ENCODE measurements around the gene SPATS2L. TPM values are rescaled to one million over a fixed set of nuclear protein-coding genes. Genes with fewer than 3 reads are reported as not detected.

The SPATS2L gene
- total and polyA plus RNA-seq, 2 of the 13 experiments (the other 11 are each of a cell fraction or from before 2014, with no cell fraction given) = 154 to 212 TPM

DNA sequence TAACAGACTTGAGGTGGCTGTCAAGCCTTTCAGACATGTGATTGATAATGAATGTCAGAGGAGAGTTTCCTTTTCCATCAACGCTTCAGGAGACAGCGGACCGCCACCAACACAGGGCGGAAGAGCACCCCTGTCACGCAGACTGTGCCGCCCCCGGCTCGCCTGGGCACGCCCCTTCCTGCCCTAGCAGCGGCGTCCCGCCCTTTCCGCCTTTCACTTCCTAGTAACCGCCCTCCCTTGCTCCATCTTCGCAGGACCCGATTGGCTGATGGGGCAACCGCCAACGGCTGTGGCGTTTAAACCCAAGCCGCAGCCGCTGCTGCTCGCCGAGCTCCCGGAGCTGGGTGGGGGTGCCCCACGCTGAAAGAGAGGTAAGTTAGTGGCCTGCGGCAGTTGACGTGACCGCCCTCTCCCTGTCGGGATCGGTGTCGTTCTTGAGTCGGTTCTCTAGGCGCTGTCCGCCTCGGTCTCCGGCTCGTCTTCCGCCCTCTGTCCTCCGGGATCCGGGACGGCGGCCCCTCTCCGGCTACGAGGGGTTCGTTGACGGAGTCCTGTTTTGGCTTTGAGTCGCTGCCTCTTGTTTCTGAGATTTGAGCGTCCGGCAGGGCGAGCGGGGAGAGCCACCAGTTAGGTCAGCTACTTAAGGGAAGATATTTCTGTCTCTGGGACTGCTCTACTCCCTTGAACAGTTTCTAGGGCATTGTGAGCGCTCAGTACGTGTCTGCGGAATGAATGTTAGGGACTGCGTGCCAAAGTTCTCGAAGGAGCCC lies 219.6 kb downstream of the SPATS2L start, which contains the start of gene SGO2 (continued):
- TF ChIP-seq SRSF9 (IDR thresholded peaks at IDR 0.05; ENCODE audit: borderline replicate concordance, insufficient read depth, low read depth, low read length, poor library complexity, severe bottlenecking) (no peak), ZNF367 (CRISPR knock-in tag; IDR thresholded peaks at IDR 0.05; ENCODE audit: borderline replicate concordance) (no peak), ZKSCAN5 (CRISPR knock-in tag; IDR thresholded peaks at IDR 0.05) (peak; percentile 66; the same call in 1 of the 2 replicates), MEF2D (CRISPR knock-in tag; IDR thresholded peaks at IDR 0.05) (peak; percentile 90), U2AF1 (optimal IDR thresholded peaks at IDR 0.05; ENCODE audit: low read depth, low read length) (peak; percentile 89), GLI4 (CRISPR knock-in tag; IDR thresholded peaks at IDR 0.05; ENCODE audit: borderline replicate concordance) (no peak), TBX3 (IDR thresholded peaks at IDR 0.05; ENCODE audit: borderline replicate concordance) (no peak), SNAI1 (CRISPR knock-in tag; IDR thresholded peaks at IDR 0.05; ENCODE audit: borderline replicate concordance) (no peak; the same call in 1 of the 2 replicates), ZNF484 (CRISPR knock-in tag; IDR thresholded peaks at IDR 0.05; ENCODE audit: borderline replicate concordance, low read depth) (no peak), RFX1 (IDR thresholded peaks at IDR 0.05) (no peak; the same call in 1 of the 2 replicates), ZZZ3 (CRISPR knock-in tag; IDR thresholded peaks at IDR 0.05; ENCODE audit: borderline replicate concordance) (peak; percentile 94; the same call in 1 of the 2 replicates), ZNF136 (CRISPR knock-in tag; IDR thresholded peaks at IDR 0.05; ENCODE audit: low read depth) (0 out of 2 replicates have a peak, but pooled peaks have one; percentile 42), GPN1 (CRISPR knock-in tag; IDR thresholded peaks at IDR 0.05; ENCODE audit: borderline replicate concordance) (no peak), MXD4 (CRISPR knock-in tag; IDR thresholded peaks at IDR 0.05) (peak; percentile 93; the same call in 1 of the 2 replicates), DR1 (CRISPR knock-in tag; IDR thresholded peaks at IDR 0.05) (peak; percentile 77; the same call in 1 of the 2 replicates), FOSL2 (CRISPR knock-in tag; IDR thresholded peaks at IDR 0.05) (peak; percentile 60), GFI1 (CRISPR knock-in tag; IDR thresholded peaks at IDR 0.05; ENCODE audit: borderline replicate concordance) (peak; percentile 67; the same call in 1 of the 2 replicates), PHF21A (CRISPR knock-in tag; IDR thresholded peaks at IDR 0.05) (peak; percentile 24; the same call in 1 of the 2 replicates), IRX3 (CRISPR knock-in tag; IDR thresholded peaks at IDR 0.05; ENCODE audit: borderline replicate concordance, low read depth) (peak; percentile 80)
- TF ChIP-seq, protein P1, sequence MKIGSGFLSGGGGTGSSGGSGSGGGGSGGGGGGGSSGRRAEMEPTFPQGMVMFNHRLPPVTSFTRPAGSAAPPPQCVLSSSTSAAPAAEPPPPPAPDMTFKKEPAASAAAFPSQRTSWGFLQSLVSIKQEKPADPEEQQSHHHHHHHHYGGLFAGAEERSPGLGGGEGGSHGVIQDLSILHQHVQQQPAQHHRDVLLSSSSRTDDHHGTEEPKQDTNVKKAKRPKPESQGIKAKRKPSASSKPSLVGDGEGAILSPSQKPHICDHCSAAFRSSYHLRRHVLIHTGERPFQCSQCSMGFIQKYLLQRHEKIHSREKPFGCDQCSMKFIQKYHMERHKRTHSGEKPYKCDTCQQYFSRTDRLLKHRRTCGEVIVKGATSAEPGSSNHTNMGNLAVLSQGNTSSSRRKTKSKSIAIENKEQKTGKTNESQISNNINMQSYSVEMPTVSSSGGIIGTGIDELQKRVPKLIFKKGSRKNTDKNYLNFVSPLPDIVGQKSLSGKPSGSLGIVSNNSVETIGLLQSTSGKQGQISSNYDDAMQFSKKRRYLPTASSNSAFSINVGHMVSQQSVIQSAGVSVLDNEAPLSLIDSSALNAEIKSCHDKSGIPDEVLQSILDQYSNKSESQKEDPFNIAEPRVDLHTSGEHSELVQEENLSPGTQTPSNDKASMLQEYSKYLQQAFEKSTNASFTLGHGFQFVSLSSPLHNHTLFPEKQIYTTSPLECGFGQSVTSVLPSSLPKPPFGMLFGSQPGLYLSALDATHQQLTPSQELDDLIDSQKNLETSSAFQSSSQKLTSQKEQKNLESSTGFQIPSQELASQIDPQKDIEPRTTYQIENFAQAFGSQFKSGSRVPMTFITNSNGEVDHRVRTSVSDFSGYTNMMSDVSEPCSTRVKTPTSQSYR (CRISPR knock-in tag; IDR thresholded peaks at IDR 0.05; ENCODE audit: borderline replicate concordance) = 0 out of 2 replicates have a peak, but pooled peaks have one; percentile 29
- TF ChIP-seq, protein P2, sequence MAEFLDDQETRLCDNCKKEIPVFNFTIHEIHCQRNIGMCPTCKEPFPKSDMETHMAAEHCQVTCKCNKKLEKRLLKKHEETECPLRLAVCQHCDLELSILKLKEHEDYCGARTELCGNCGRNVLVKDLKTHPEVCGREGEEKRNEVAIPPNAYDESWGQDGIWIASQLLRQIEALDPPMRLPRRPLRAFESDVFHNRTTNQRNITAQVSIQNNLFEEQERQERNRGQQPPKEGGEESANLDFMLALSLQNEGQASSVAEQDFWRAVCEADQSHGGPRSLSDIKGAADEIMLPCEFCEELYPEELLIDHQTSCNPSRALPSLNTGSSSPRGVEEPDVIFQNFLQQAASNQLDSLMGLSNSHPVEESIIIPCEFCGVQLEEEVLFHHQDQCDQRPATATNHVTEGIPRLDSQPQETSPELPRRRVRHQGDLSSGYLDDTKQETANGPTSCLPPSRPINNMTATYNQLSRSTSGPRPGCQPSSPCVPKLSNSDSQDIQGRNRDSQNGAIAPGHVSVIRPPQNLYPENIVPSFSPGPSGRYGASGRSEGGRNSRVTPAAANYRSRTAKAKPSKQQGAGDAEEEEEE (CRISPR knock-in tag; IDR thresholded peaks at IDR 0.05; ENCODE audit: borderline replicate concordance) = no peak
- TF ChIP-seq, protein P3, sequence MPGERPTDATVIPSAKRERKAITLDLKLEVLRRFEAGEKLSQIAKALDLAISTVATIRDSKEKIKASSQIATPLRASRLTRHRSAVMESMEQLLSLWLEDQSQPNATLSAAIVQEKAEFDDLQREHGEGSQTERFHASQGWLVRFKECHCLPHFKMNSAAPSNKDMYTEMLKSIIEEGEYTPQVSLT (CRISPR knock-in tag; IDR thresholded peaks at IDR 0.05; ENCODE audit: borderline replicate concordance, low read depth) = no peak
